Stimulated activated effector memory CD8-positive, alpha-beta T cell treated with anti-CD3 and anti-CD28 coated beads, Interleukin-12 subunit alpha, Interleukin-12 subunit beta, amount 100 ng/mL, for 72 hours (primary cell): Measurements from ENCODE around the gene ALDOA.

Experiments used
- ATAC-seq: fragments of 150-1000 bp; cut with Tn5 transposase; 2 replicates; pipeline ENCODE4 v1.10.0; 2021
- DNase-seq, 2 donors: peaks; one replicate each; pipeline ENCODE4 v3.0.0; 2021 to 2022; ENCODE audit warnings: low spot score in 2 of 2
- H3K27ac Mint-ChIP-seq: one replicate; pipeline ENCODE4 v1.8.0; 2022; ENCODE audit warnings: mild to moderate bottlenecking, mixed read lengths
- H3K36me3 Mint-ChIP-seq: one replicate; pipeline ENCODE4 v1.8.0; 2022; ENCODE audit warnings: mild to moderate bottlenecking, mixed read lengths
- H3K4me1 Mint-ChIP-seq: one replicate; pipeline ENCODE4 v1.8.0; 2022; ENCODE audit warnings: mixed read lengths
- H3K4me3 Mint-ChIP-seq: one replicate; pipeline ENCODE4 v1.8.0; 2022; ENCODE audit warnings: mild to moderate bottlenecking, mixed read lengths
- H3K9me3 Mint-ChIP-seq: one replicate; pipeline ENCODE4 v1.8.0; 2022; ENCODE audit warnings: mixed read lengths

Gene ALDOA

GRCh38 chr16:30088237-30088831 lies 22.8 kb downstream of the ALDOA start:
- peaks cover 50% of the 10 kb centered on the region for H3K36me3 Mint-ChIP-seq
- H3K4me3 Mint-ChIP-seq, result no peak overlapping the region
- H3K4me1 Mint-ChIP-seq, result peaks cover 40% of the 10 kb centered on the region
- H3K27ac Mint-ChIP-seq, result no peak overlapping the region
- no peaks in the 10 kb centered on the region for H3K9me3 Mint-ChIP-seq
- no peak for DNase-seq
- no peak for ATAC-seq

- H3K9me3 Mint-ChIP-seq, result no peaks in the 10 kb centered on the region
- DNase-seq, result no peak
- H3K36me3 Mint-ChIP-seq, result peaks cover 50% of the 10 kb centered on the region
- peaks cover 40% of the 10 kb centered on the region for H3K4me1 Mint-ChIP-seq
- ATAC-seq, result no peak
- no peak overlapping the region for H3K4me3 Mint-ChIP-seq
- no peak overlapping the region for H3K27ac Mint-ChIP-seq
Observed at GRCh38 chr16:30088832-30089624, 23.5 kb downstream of the ALDOA start.

- Mint-ChIP-seq H3K4me1 (peaks cover 53% of the 10 kb centered on the region), H3K27ac (no peak overlapping the region), H3K4me3 (peak overlapping the region; percentile 92), H3K36me3 (peaks cover 49% of the 10 kb centered on the region), H3K9me3 (no peaks in the 10 kb centered on the region)
- no peak for DNase-seq
- no peak for ATAC-seq
Observed at GRCh38 chr16:30090610-30091331, 25.2 kb downstream of the ALDOA start.

GRCh38 chr16:30091474-30092372 lies 26.2 kb downstream of the ALDOA start, which contains the start of gene TBX6:
TSS of gene TBX6 (minus strand) at chr16:30091924. CDS start at chr16:30091193, 731 bp downstream.
- ATAC-seq (peak; percentile 89), DNase-seq (peak; percentile 96 to 97)
- Mint-ChIP-seq H3K4me3 (peak within 1 kb of the TSS; percentile 92), H3K36me3 (peaks cover 47% of the 10 kb centered on the region), H3K4me1 (peaks cover 56% of the 10 kb centered on the region), H3K9me3 (no peaks in the 10 kb centered on the region), H3K27ac (peak within 1 kb of the TSS; percentile 91)

- Mint-ChIP-seq H3K4me1 (peaks cover 56% of the 10 kb centered on the region), H3K36me3 (peaks cover 41% of the 10 kb centered on the region), H3K4me3 (peak overlapping the region; percentile 92), H3K27ac (peak overlapping the region; percentile 91), H3K9me3 (peaks cover 2% of the 10 kb centered on the region)
- peak; percentile 68 for ATAC-seq
- DNase-seq, result peak; percentile 67 to 88
Observed at GRCh38 chr16:30092373-30093010, 26.9 kb downstream of the ALDOA start.

GRCh38 chr16:30094541-30095165 lies 29.1 kb downstream of the ALDOA start:
- ATAC-seq, result no peak
- peaks cover 37% of the 10 kb centered on the region for H3K36me3 Mint-ChIP-seq

GRCh38 chr16:30095166-30096078 lies 29.9 kb downstream of the ALDOA start:
- Mint-ChIP-seq H3K36me3 (peaks cover 37% of the 10 kb centered on the region), H3K4me1 (peaks cover 48% of the 10 kb centered on the region), H3K27ac (peak overlapping the region; percentile 93), H3K9me3 (peaks cover 7% of the 10 kb centered on the region), H3K4me3 (peak overlapping the region; percentile 92)
- ATAC-seq (no peak), DNase-seq (no peak)

More at GRCh38 chr16:30094541-30095165, 29.1 kb downstream of the ALDOA start:
- no peak for DNase-seq
- peaks cover 7% of the 10 kb centered on the region for H3K9me3 Mint-ChIP-seq
- H3K4me3 Mint-ChIP-seq, result peak overlapping the region; percentile 92
- peak overlapping the region; percentile 93 for H3K27ac Mint-ChIP-seq
- H3K4me1 Mint-ChIP-seq, result peaks cover 55% of the 10 kb centered on the region

- Mint-ChIP-seq H3K9me3 (peaks cover 7% of the 10 kb centered on the region), H3K27ac (peak within 1 kb of the TSS; percentile 93), H3K4me3 (peak within 1 kb of the TSS; percentile 92)
Observed at GRCh38 chr16:30096105-30096861, 30.7 kb downstream of the ALDOA start, which contains the start of gene YPEL3. TSS of gene YPEL3 (minus strand) at chr16:30096213. CDS start at chr16:30095482, 731 bp downstream.

GRCh38 chr16:30096862-30097563 lies 31.5 kb downstream of the ALDOA start:
- Mint-ChIP-seq H3K27ac (peak overlapping the region; percentile 89), H3K4me3 (peak overlapping the region; percentile 92), H3K4me1 (peaks cover 40% of the 10 kb centered on the region), H3K9me3 (peaks cover 7% of the 10 kb centered on the region), H3K36me3 (peaks cover 36% of the 10 kb centered on the region)
- no peak for ATAC-seq
- no peak for DNase-seq

More at GRCh38 chr16:30096105-30096861, 30.7 kb downstream of the ALDOA start, which contains the start of gene YPEL3:
- Mint-ChIP-seq H3K4me1 (peaks cover 47% of the 10 kb centered on the region), H3K36me3 (peaks cover 37% of the 10 kb centered on the region)
- ATAC-seq (peak; percentile 68), DNase-seq (peak; percentile 83 to 87)

GRCh38 chr16:30104090-30104489 lies 38.5 kb downstream of the ALDOA start:
- ATAC-seq (no peak), DNase-seq (no peak)
- Mint-ChIP-seq H3K9me3 (no peaks in the 10 kb centered on the region), H3K4me3 (no peak overlapping the region), H3K4me1 (no peaks in the 10 kb centered on the region), H3K36me3 (peaks cover 24% of the 10 kb centered on the region), H3K27ac (peak overlapping the region; percentile 65)

- no peak for ATAC-seq
- Mint-ChIP-seq H3K36me3 (peaks cover 24% of the 10 kb centered on the region), H3K27ac (peak overlapping the region; percentile 65)
Observed at GRCh38 chr16:30104492-30104891, 38.9 kb downstream of the ALDOA start.

More at GRCh38 chr16:30104492-30104891, 38.9 kb downstream of the ALDOA start:
- Mint-ChIP-seq H3K4me1 (no peaks in the 10 kb centered on the region), H3K4me3 (no peak overlapping the region), H3K9me3 (no peaks in the 10 kb centered on the region)
- DNase-seq, result no peak
